Fibroblast of skin of scalp (primary cell): ENCODE results near the gene KIFC3.

Experiments used
- DNase-seq: peaks from one replicate; pipeline ENCODE4 v3.0.0-alpha.2; 2013

KIFC3 gene

GRCh38 chr16:57764006-57764340 lies 38.3 kb downstream of the KIFC3 start:
- no peak for DNase-seq

GRCh38 chr16:57763285-57764005 lies 38.8 kb downstream of the KIFC3 start:
- no peak for DNase-seq

DNA sequence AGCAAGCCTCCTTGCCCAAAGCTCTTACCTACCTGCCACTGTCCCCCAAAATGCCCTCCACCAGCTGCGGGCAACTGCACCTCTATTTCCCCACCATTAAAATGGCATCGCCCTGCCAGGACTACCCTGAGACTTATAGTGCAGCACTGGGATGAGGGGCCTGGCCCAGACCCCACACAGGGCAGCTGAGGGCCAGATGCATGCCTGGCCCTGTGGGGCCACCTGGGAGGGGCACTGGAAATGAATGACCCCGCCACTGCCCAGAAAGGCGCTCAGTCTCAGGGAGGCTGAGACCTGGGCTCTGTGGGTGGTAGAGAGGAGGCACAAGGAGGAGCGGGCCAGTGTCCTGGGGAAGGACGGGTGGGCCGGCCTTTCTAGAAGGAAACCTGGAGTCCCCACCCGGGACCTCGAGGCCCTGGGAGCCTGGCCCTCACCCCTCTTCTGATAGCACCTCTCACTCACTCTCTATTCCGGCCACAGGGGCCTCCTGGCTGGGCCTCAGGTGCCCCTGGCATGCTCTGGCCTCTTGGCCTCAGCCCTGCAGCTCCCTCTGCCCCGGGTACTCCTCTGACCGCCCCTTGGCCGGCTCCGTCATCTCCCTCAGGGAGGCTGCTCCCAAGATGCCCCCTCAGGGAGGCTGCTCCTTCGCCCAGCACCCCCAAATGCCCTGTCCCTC lies 39.8 kb downstream of the KIFC3 start:
- no peak for DNase-seq

GRCh38 chr16:57761957-57762356 lies 40.3 kb downstream of the KIFC3 start:
- DNase-seq = no peak

DNA sequence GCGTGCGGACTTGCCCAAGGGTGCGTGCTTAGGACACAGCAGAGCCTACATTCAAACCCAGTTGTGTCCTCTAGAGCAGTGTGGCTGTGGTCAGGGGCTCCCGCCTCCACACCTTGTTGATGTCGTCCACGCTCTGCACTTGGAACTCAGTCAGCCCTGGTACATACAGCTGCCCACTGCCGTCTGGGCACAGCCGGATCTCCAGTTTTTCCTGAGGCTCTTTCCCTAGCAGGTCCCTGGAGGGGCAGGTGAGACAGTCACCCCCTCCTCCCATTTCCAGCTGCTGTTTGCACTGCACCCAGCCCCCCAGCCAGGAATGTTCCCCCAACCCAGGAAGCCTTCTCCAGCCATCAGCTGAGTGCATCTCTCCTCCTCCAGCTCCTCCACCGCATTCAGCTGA lies 41.0 kb downstream of the KIFC3 start:
- DNase-seq = no peak

DNA sequence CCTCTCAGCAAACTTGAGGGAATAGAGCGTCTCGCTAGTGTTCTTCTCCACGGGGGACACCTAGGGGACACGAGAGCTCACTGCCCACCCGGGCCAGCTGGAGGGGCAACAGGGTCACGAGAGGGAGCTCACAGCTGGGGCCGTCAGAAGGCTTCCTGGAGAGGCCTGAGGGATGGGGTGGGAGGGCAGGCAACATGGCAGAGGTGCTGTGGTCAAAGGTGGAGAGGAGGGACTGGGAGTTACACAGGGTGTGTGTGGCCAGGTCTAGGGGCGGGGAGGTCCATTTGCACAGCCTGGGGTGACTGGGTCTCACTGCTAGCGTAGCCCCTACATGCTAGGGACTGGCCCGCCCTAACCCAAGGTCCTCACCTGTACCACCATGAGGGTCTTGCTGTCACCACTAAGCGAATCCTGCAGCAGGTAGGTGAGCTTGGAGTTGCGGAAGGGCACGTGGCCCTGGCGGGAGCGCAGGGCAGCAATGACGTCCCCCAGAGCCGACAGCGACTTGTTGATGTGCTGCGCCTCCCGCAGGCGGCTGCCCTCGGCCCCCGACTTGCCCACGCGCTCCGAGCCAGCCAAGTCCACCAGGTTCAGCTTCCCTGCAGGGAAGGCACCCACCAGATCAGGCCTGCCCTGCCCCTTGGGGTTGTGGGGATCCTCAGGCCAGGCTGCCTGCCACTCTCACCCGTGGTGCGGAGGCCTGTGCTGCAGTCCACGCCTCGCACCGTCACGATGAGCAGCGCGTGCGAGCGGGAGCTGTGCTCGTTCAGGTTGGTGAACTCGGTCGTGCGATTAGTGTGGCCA lies 41.7 kb downstream of the KIFC3 start:
- no peak for DNase-seq

GRCh38 chr16:57759541-57760356 lies 42.5 kb downstream of the KIFC3 start:
- no peak for DNase-seq

DNA sequence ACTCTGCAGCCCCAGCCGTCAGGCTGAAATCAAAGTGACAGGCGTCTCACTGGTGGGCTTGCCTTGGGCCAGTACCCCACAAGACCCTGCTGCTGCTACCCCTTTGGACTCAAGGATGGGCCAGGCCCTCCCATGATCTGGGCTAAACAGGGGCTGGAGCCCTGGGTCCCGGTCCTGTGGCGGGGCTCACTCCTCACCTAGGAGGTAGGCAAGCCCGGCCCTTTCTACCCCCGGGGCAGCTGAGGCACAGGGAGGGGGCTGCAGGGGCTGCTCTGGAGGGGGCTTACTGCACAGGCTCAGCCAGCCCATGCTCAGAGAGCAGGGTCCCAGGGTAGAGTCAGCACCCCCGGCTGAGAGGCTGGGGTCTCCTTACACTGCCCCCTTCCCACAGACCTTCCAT lies 43.2 kb downstream of the KIFC3 start:
- no peak for DNase-seq

GRCh38 chr16:57758331-57759117 lies 43.8 kb downstream of the KIFC3 start:
- DNase-seq = no peak

DNA sequence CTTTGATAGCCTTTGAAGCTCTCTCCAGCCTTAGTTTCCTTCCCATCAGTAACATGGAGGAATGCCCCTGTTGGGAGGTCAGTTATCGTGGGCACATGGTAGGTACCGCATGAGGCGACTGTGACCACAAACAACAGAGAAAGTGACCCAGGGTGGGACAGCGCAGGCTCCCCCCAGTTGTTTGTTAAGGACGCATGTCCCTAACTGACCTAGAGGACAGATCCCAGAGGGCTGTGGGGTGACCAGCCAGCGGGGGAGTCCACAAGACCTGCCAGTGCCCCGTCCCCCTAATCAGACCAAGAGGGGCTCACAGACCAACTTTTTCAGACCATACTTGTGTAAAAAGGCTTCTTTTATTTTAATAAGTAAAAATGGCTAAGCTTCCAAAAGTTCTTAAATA lies 44.4 kb downstream of the KIFC3 start:
- DNase-seq = no peak

GRCh38 chr16:57757326-57757786 lies 44.9 kb downstream of the KIFC3 start:
- peak; percentile 72 for DNase-seq

DNA sequence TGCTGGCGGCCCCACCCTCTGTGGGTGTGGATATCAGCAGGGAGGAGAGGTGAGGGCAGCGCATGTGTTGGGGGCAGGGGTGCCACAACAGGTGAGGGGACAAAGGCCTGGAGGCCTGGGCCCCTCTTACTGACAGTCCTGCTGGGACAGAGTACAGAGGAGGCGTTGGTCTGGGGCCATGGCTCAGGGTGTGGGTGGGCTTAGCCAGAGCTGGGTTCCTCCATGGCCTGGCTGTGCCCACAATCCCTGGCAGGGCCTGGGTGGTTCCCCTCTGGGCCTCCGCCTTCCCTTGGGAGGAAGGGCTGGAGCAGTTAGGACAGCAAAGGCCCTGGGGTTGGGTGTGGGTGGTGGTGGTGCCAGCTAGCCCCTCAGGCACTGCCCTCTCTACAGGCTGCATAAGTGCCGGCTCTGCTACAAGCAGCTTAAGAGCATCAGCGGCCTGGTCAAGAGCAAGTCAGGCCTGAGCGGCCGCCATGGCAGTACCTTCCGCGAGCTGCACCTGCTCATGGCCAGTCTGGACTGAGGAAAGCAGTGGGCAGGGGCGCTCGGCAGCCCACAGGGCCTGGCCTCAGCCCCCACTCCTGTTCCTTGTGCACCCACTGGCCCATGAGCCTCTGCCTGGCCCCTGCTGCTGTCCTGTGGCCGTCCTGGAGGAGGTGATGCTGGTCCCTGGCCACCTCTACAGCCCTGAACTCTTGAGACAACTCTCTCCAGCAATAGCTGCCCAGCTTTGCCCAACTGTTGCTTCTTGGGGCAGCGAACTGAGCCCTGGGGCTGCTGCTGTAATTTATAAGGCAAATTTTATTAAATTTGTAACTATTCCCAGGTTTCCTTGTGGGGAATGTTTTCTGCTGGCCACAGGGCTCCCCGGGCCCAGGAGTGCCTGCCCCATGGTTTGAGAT lies 45.6 kb downstream of the KIFC3 start:
- DNase-seq = no peak

GRCh38 chr16:57755726-57756423 lies 46.4 kb downstream of the KIFC3 start:
- DNase-seq = no peak

GRCh38 chr16:57755061-57755684 lies 47.1 kb downstream of the KIFC3 start:
- no peak for DNase-seq

- DNase-seq = no peak
These were observed 47.8 kb downstream of the KIFC3 start for GRCh38 chr16:57754354-57755060.

DNA sequence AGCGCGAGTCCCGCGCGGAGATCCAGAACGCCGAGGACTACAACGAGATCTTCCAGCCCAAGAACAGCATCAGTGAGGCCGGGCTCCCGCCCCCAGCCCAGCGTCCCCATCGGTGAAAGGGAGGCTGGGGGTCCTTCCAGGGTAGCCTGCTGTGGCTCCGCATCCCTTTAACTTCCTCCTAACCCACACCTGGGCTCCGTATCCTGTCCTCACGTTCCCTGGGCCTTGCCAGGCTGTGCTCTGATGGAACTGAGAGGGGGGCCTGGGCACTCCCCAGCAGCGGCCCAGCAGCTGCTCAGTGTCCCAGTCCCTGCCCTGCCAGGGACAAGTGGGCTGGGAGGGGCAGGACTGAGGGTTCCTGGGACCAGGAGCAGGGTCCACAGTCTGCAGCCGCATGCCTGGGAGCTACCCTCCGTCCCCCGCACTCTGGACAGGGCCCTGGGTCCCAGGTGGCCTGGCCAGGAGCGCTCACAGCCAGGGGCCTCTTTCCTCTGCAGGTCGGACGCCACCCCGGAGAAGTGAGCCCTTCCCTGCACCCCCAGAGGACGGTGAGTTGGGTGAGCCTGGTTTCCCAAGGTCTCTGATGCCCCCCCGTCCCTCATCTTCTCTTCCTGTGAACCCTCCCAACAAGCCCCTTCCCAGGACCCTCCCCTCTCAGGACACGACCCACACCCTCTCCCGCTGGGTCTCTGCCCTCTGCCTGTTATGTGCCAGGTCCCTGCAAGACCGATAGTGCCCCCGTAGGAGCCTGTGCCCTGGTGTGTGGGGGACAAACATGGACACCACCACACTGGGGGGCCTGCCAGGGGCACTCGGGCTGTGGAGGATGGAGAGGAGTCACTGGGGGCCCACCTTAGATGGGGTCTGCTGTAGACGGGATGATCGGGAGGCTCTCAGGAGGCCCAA lies 48.6 kb downstream of the KIFC3 start:
- DNase-seq = no peak

DNA sequence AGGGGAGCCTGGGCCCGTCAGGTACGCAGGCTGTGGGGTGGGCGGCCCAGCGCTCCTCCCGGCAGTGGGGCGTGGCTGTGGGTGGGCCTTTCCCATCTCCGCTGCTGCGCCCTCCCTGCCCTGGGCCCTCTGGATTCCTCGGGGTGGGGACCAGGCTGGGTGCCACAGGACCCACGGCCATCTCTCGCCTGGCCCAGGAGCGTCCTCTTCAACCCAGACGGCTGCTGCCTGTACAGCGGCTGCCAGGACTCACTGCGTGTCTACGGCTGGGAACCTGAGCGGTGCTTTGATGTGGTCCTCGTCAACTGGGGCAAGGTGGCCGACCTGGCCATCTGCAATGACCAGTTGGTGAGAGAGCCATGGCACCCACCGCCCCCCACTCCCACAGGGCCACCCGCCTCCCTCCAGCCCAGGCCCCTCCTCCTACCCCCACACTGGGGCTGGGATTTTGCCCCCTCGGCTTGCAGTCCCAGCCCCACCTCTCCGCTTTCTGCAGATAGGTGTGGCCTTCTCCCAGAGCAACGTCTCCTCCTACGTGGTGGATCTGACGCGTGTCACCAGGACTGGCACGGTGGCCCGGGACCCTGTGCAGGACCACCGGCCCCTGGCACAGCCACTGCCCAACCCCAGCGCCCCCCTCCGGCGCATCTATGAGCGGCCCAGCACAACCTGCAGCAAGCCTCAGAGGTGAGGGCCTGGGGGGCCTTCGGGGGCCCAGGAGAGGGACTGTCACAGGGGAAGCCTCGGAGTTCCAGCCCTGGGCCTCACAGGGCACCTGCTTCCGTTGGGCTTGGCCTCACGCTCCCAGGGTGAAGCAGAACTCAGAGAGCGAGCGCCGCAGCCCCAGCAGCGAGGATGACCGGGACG lies 49.5 kb downstream of the KIFC3 start:
- DNase-seq = no peak
